ENCODE results near the gene PMVK.

DNA sequence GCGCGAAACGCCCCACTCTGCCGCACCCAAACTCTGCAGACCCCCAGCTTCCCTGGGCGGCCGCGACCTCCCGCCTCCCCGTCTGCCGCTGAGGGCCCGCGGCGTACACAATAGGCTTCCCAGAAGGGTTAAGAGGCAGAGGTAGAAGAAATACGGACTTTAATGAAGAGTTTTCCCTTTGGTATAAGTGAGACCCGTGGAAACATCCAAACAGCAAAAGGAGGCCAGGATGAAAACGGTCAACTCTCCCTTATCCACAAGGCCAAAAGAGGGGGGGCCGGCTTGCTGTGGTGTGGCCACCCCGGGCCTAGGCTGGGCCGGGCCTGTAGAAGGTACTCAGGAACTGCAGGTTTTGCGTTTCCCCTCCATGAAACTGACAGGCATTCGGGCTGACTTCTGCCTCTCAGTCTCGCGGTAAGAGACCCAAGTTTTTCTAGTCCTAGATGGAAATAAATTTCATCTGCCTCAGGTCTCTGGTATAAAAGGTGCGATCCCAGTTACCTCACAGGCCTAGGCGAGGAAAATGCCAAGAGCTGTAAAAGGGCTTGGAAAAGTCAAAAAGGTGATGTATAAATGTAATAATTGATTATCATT is 25.7 kb upstream of the PMVK start:
- TF ChIP-seq, protein P1, sequence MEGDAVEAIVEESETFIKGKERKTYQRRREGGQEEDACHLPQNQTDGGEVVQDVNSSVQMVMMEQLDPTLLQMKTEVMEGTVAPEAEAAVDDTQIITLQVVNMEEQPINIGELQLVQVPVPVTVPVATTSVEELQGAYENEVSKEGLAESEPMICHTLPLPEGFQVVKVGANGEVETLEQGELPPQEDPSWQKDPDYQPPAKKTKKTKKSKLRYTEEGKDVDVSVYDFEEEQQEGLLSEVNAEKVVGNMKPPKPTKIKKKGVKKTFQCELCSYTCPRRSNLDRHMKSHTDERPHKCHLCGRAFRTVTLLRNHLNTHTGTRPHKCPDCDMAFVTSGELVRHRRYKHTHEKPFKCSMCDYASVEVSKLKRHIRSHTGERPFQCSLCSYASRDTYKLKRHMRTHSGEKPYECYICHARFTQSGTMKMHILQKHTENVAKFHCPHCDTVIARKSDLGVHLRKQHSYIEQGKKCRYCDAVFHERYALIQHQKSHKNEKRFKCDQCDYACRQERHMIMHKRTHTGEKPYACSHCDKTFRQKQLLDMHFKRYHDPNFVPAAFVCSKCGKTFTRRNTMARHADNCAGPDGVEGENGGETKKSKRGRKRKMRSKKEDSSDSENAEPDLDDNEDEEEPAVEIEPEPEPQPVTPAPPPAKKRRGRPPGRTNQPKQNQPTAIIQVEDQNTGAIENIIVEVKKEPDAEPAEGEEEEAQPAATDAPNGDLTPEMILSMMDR (IDR thresholded peaks at IDR 0.05) = no peak
- TF ChIP-seq EP300 (IDR thresholded peaks at IDR 0.05) = no peak
- TF ChIP-seq POLR2A (IDR thresholded peaks at IDR 0.05) = no peak

Data from tibial nerve (tissue), 4 donors.